ENCODE measurements around the gene UNC5B.

GRCh38 chr10:71223347-71224058, 11.1 kb downstream of the UNC5B start:
- TF ChIP-seq, protein P1, sequence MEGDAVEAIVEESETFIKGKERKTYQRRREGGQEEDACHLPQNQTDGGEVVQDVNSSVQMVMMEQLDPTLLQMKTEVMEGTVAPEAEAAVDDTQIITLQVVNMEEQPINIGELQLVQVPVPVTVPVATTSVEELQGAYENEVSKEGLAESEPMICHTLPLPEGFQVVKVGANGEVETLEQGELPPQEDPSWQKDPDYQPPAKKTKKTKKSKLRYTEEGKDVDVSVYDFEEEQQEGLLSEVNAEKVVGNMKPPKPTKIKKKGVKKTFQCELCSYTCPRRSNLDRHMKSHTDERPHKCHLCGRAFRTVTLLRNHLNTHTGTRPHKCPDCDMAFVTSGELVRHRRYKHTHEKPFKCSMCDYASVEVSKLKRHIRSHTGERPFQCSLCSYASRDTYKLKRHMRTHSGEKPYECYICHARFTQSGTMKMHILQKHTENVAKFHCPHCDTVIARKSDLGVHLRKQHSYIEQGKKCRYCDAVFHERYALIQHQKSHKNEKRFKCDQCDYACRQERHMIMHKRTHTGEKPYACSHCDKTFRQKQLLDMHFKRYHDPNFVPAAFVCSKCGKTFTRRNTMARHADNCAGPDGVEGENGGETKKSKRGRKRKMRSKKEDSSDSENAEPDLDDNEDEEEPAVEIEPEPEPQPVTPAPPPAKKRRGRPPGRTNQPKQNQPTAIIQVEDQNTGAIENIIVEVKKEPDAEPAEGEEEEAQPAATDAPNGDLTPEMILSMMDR (IDR thresholded peaks at IDR 0.05 in 8 of 11, conservative IDR thresholded peaks at IDR 0.05 in 3 of 11), result no peak
- TF ChIP-seq POLR2A (IDR thresholded peaks at IDR 0.05), result no peak
